ENCODE measurements around the gene FERMT1.

DNA sequence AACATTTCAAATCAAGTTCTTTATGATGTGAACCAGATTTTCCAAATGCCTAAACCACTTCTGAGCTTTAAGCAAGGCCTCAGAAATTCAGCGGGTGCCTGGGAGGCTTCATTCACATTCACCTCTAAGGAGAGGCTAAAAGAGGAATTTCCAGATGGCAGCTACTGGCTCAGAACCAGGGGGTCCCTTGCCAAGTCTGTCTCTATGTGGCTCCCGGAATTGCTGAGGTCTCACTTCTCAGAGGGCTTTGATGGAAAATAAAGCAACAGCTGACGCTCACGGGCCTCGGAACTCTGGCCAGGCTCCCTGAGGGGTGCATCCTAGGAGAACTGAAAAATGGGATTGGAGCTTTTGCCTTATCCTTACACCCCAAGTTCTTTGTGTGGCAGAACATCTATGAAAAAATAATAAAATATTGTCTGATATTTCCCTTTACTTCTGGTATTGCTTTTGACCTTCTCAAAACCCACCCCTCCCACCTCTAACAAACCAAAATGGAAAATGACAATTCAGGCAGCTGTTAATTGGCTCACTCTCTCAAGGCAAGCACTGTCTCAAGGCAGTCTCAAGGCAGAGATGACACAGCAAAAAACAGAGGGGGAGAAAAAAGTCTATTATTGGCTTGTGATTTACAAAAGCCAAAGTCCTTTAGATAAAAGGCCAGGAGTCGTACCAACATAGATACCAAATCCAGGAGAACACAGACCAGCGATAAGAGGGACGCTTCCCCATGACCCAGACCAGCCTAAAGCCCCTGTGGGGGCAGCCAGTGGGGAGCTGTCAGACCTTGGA, 47.2 kb downstream of the FERMT1 start:
- TF ChIP-seq, protein P1, sequence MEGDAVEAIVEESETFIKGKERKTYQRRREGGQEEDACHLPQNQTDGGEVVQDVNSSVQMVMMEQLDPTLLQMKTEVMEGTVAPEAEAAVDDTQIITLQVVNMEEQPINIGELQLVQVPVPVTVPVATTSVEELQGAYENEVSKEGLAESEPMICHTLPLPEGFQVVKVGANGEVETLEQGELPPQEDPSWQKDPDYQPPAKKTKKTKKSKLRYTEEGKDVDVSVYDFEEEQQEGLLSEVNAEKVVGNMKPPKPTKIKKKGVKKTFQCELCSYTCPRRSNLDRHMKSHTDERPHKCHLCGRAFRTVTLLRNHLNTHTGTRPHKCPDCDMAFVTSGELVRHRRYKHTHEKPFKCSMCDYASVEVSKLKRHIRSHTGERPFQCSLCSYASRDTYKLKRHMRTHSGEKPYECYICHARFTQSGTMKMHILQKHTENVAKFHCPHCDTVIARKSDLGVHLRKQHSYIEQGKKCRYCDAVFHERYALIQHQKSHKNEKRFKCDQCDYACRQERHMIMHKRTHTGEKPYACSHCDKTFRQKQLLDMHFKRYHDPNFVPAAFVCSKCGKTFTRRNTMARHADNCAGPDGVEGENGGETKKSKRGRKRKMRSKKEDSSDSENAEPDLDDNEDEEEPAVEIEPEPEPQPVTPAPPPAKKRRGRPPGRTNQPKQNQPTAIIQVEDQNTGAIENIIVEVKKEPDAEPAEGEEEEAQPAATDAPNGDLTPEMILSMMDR (IDR thresholded peaks at IDR 0.05): no peak
- TF ChIP-seq POLR2A (IDR thresholded peaks at IDR 0.05): no peak
